ENCODE results near the gene CNPY2.
"Not testable (repeated sequence)": the region's sequence is repeated elsewhere in the genome, so short reads cannot be mapped to it uniquely, and the experiment has no call there.

Gene CNPY2

DNA sequence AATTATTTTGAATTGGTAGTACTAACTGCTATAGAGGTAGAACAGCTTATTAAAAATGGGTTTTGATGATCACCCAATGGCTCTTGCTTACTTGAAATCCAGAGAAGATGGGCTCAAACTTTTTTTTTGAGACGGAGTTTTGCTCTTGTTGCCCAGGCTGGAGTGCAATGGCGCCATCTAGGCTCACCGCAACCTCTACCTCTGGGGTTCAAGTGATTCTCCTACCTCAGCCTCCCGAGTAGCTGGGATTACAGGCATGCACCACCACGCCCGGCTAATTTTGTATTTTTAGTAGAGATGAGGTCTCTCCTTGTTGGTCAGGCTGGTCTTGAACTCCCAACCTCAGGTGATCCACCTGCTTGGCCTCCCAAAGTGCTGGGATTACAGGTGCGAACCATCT is 52.8 kb downstream of the CNPY2 start:
- DNase-seq (ENCODE audit: low read depth, low spot score); H3K27ac ChIP-seq: not testable (repeated sequence)

DNA sequence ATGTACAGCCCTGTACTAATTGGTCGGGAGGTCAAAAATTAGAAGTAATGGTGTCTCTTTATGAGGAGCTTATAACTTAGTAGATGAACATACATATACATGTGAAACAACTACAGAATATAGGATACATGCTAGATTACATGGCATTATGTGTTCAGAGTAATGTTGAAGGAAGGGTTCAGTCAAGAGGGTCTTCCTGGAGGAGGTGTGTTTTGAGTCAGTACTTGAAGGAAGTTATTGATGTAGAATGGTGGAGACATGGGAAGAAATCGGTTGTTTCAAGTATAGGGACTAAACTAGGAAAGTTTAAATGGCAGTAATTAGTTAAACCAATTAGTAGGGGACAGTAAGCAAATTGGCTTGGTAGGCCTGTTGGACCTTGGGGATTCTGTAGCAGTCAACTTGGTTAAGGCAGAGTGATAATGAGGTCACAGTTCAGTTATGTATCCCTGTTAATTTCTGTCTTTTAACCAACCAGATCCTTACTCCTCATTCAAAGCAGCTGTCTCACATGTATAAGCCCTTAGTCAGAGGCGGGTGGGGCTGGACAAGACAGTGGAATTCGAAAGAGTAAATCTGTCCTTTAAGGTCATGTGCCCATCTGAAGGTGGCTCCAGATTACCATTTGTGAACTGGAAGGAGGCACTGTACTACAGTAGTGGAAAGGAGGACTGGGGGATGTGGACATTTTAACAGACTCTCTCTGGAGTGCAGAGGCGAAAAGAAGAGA is 54.1 kb downstream of the CNPY2 start:
- H3K27ac ChIP-seq = peak overlapping the region; percentile 68
- peak; percentile 39 for DNase-seq (ENCODE audit: low read depth, low spot score)

DNA sequence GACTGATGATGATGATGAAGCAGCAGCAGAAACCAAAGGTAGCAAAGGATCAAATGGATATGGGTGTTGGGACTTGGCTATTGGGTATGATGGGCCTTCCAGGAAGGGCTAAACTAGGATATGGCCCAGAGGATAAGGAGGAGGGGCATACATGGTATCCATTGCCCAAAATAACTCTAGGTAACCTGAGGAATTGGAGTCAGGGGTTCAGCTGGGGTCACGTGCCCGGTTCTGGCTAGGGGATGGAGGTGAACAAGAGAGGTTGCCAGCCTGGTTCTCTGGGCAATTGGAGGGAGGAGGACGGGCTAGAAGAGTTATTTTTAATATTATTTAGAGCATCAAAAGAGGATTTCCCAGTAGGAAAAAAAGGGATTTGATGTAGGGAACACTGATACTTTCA is 54.9 kb downstream of the CNPY2 start:
- H3K27ac ChIP-seq = peak overlapping the region; percentile 68
- DNase-seq (ENCODE audit: low read depth, low spot score) = no peak

DNA sequence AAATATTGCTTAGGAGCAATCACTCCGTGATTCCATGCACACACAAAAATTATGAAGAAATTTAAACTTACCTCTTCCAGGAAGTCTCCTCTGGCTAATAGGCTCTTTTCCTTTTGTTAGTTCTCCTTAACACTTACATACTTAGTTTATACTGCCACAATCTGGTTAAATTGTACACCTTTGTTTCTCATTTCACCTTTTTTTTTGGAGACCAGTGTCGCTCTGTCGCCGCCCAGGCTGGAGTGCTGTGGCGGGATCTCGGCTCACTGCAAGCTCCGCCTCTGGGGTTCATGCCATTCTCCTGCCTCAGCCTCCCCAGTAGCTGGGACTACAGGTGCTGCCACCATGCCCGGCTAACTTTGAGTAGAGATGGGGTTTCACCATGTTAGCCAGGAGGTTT is 55.4 kb downstream of the CNPY2 start:
- peak overlapping the region; percentile 68 for H3K27ac ChIP-seq
- DNase-seq (ENCODE audit: low read depth, low spot score) = no peak

Measured in epithelial cell of prostate (primary cell).